Immature natural killer cell (primary cell): ENCODE results near the gene IKBKG. TPM values are rescaled to one million over a fixed set of nuclear protein-coding genes. Genes with fewer than 3 reads are reported as not detected.
A peak's percentile ranks its signal among the peaks of the same experiment; 100 is the strongest.

ENCODE experiments used
- DNase-seq, 3 donors: peaks; one replicate each; pipeline ENCODE4 v3.0.0; 2022; ENCODE audit warnings: mixed read lengths in 1 of 3
- H3K27ac Mint-ChIP-seq, 6 donors: one replicate each; pipeline ENCODE4 v1.8.0; 2020; ENCODE audit warnings: mixed read lengths in 6 of 6, mild to moderate bottlenecking in 5 of 6, inconsistent platforms in 4 of 6, moderate library complexity in 3 of 6
- H3K27me3 Mint-ChIP-seq, 3 donors: one replicate each; pipeline ENCODE4 v1.8.0; 2020 to 2021; ENCODE audit warnings: low read depth in 3 of 3, mild to moderate bottlenecking in 3 of 3, mixed read lengths in 3 of 3, moderate library complexity in 3 of 3, inconsistent platforms in 1 of 3
- H3K36me3 Mint-ChIP-seq, 3 donors: one replicate each; pipeline ENCODE4 v1.8.0; 2020; ENCODE audit warnings: mixed read lengths in 3 of 3, inconsistent platforms in 2 of 3, mild to moderate bottlenecking in 2 of 3
- H3K4me1 Mint-ChIP-seq, 2 donors: one replicate each; pipeline ENCODE4 v1.8.0; 2020; ENCODE audit warnings: inconsistent platforms in 2 of 2, mild to moderate bottlenecking in 2 of 2, mixed read lengths in 2 of 2, moderate library complexity in 1 of 2
- H3K4me3 Mint-ChIP-seq, 5 donors: one replicate each; pipeline ENCODE4 v1.8.0; 2020; ENCODE audit warnings: mild to moderate bottlenecking in 5 of 5, mixed read lengths in 5 of 5, inconsistent platforms in 3 of 5, moderate library complexity in 3 of 5
- H3K9me3 Mint-ChIP-seq, 6 donors: one replicate each; pipeline ENCODE4 v1.8.0; 2020; ENCODE audit warnings: mild to moderate bottlenecking in 6 of 6, mixed read lengths in 6 of 6, inconsistent platforms in 4 of 6, moderate library complexity in 3 of 6
- polyA plus RNA-seq, 3 donors: library from polyadenylated mRNA; unstranded; fragments of 300-500 nt; fragmentation: Illumina TruSeq; gene quantifications; one replicate each; pipeline ENCODE4 v1.2.3, GENCODE V29; 2021

The IKBKG gene
- polyA plus RNA-seq, 3 donors from 2014 or later: 41.4 to 69.4 (median 45.9) TPM

DNA sequence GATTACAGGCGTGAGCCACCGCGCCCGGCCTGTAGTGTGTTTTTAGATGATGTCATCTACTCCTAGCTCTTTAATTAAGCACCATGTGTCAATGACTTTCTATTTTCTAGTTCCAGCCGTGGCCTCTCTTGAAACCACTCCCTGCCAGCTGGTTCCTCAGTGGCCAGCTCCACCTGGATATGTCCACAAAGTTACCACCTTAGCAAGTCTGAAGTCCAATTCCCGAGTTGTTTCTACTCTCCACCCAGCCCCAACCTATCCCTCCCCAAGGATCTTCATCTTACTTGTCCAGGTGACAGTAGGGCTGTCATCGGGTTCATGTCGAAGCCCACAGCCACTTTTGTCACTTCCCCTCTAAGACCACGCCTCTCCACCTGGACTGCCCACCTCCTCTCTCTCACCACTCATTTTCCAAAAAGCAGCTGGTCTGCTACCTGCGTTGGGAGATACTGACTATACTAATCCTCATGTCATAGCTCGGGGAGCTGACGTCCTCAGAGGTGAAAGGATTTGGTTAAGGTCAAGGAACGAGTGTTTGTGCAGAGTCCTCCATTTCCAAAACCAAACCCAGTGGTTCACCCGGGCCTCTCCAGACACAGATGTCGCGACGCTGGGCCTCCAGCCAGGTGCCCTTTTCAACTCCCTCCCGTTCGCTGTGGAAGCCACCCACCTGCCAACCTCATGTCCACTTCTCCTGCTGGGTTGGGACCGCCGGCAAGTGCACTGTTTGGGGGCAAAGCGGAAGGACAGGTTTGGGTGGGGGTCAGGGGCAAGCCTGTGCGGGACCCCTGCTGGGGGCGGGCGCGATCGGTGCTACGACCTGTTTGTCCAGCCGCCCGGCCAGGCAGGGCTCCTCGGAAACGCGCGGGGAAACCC is 32.1 kb upstream of the IKBKG start:
- Mint-ChIP-seq H3K4me1 (peaks cover 28 to 32% of the 10 kb centered on the region in 2 donors), H3K27ac (peak overlapping the region; percentile 72 to 92 (median 82)), H3K27me3 (peaks cover 0 to 7% (median 4%) of the 10 kb centered on the region in 3 donors), H3K4me3 (peak overlapping the region; percentile 73 to 93 (median 82)), H3K36me3 (no peaks in the 10 kb centered on the region), H3K9me3 (peaks cover 0 to 2% (median 0%) of the 10 kb centered on the region in 6 donors)
- DNase-seq: peak; percentile 7 to 17 (median 13)

DNA sequence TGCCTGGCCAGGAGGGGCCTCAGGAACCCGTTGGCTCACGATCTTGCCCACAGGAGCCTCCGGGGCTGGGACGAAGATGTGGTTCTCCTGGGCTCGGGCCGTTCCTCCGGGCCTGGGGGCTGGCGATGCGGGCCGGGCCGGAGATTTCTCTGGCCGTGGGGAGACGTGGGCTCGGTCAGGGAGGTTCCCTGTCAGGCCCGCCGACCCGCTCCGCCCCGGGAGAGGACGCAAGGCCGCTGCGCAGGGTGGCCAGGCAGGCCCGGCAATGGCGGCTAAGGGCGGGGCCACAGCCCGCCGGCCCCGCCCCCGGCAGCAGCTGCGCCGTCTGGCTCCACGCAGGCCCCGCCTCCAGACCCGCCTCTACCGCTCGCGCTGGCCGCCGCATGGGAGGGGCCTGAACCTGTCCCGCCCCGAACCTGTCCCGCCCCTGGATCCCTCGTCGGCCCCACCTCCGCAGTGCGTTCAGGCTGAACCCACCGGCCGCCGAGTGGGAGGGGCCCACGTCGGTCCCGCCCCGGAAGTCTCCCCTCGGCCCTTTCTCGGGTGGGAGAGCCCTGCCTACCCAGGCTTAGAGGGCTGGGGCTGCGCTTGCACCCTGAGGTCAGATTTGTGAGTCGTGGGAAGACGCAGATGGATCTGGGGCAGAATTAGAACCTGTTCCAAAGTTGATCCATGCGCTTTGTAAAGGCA is 31.3 kb upstream of the IKBKG start, which contains the start of gene FAM3A:
Gene FAM3A (minus strand): TSS at position 267 of the 690 bp plus-strand sequence. CDS start 460 bp downstream, outside the sequence.
- H3K27me3 Mint-ChIP-seq: peaks cover 0 to 7% (median 4%) of the 10 kb centered on the region in 3 donors
- H3K4me1 Mint-ChIP-seq: peaks cover 23 to 31% of the 10 kb centered on the region in 2 donors
- peaks cover 0 to 2% (median 0%) of the 10 kb centered on the region in 6 donors for H3K9me3 Mint-ChIP-seq
- no peaks in the 10 kb centered on the region for H3K36me3 Mint-ChIP-seq
- peak; percentile 89 to 93 (median 91) for DNase-seq
- H3K27ac Mint-ChIP-seq: peak within 1 kb of the TSS; percentile 83 to 95 (median 94)
- peak within 1 kb of the TSS; percentile 85 to 93 (median 89) for H3K4me3 Mint-ChIP-seq

DNA sequence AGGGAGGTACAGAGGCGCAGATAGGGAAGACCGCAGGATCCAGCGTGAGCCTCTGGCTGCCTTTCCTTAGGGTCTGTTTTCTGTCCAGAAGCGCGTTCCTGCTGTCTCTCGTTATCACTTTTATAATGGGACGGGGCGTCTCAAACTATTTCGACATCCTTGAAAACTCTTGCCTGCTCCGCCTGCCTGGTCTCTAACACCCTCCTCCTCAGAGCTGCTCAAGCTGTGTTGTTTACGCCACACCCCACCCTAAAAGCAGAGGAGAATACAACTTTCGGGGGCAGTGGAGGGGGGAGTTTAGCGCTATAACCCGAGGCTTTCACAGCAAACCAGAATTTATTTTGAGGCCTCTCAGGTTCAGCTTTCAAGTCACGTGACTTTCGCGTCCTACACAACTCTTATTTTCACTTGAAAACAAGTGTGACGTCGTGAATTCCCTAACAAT is 30.7 kb upstream of the IKBKG start:
- DNase-seq: peak in 2 of 3 donors; percentile 43 to 60

DNA sequence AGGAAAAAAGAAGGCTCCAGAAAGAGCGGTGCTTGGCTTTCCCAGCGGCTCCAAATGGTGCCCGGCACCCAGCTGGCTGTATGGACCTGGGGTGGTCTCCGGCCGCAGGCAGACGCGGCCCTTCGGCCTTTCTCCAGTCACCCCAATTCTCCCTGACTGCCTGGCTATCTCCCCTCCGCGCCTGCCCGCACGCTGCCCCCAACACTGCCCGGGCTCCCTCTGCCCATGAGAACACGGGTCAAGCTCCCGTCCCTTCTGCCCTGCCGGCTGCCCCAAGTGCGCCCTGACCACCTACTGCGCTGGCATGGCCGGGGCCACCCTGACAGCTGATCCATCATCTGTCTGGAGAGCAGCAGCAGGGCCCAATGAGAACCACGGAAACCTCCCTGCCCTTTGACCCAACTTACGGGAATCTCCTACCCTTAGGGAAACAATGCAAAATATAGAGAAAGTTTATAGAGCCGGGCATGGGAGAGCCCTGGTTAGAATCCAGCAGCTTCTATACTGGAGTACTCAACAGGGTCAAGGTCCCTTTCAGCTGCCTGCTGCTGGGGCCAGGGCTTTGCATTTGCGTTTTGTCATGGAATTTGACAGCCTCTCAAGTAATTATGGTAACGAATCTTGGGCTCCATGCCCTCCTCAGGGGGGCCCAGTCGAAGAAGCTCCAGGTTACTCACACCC is 30.2 kb upstream of the IKBKG start:
- H3K27ac Mint-ChIP-seq: peak overlapping the region in 5 of 6 donors; percentile 82 to 95 (median 94)
- H3K36me3 Mint-ChIP-seq: no peaks in the 10 kb centered on the region
- H3K4me1 Mint-ChIP-seq: peaks cover 16 to 23% of the 10 kb centered on the region in 2 donors
- H3K27me3 Mint-ChIP-seq: peaks cover 0 to 7% (median 4%) of the 10 kb centered on the region in 3 donors
- no peak for DNase-seq
- peak overlapping the region in 2 of 5 donors; percentile 10 to 90 for H3K4me3 Mint-ChIP-seq
- peaks cover 0 to 2% (median 0%) of the 10 kb centered on the region in 6 donors for H3K9me3 Mint-ChIP-seq

More for the DNA sequence above, 30.7 kb upstream of the IKBKG start:
- H3K27me3 Mint-ChIP-seq: peaks cover 0 to 7% (median 4%) of the 10 kb centered on the region in 3 donors
- peaks cover 17 to 26% of the 10 kb centered on the region in 2 donors for H3K4me1 Mint-ChIP-seq
- H3K27ac Mint-ChIP-seq: peak overlapping the region; percentile 82 to 95 (median 94)
- H3K36me3 Mint-ChIP-seq: no peaks in the 10 kb centered on the region
- H3K4me3 Mint-ChIP-seq: peak overlapping the region; percentile 85 to 93 (median 89)
- H3K9me3 Mint-ChIP-seq: peaks cover 0 to 2% (median 0%) of the 10 kb centered on the region in 6 donors

DNA sequence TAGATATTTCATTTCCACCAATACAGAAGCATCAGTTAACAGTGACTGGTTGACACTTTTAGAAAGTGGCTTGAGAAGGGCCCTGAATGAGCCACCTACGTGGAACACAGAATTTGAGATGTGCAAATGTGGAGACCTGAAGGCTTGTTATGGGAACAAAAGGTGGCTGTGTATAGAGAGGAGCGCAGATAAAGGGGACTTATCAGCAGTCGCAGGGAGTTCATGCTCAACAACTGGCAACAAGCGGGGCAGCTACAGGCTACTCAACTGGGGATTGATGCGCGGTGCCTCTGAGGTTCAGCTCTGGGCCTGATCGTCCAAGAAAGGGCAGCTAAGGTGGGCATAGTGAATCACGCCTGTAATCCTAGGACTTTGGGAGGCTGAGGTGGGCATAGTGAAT is 28.0 kb upstream of the IKBKG start:
- Mint-ChIP-seq H3K9me3 (no peaks in the 10 kb centered on the region), H3K27me3 (peaks cover 0 to 7% (median 2%) of the 10 kb centered on the region in 3 donors), H3K4me3 (no peak overlapping the region), H3K27ac (no peak overlapping the region), H3K4me1 (peaks cover 16 to 17% of the 10 kb centered on the region in 2 donors), H3K36me3 (no peaks in the 10 kb centered on the region)
- DNase-seq: no peak

DNA sequence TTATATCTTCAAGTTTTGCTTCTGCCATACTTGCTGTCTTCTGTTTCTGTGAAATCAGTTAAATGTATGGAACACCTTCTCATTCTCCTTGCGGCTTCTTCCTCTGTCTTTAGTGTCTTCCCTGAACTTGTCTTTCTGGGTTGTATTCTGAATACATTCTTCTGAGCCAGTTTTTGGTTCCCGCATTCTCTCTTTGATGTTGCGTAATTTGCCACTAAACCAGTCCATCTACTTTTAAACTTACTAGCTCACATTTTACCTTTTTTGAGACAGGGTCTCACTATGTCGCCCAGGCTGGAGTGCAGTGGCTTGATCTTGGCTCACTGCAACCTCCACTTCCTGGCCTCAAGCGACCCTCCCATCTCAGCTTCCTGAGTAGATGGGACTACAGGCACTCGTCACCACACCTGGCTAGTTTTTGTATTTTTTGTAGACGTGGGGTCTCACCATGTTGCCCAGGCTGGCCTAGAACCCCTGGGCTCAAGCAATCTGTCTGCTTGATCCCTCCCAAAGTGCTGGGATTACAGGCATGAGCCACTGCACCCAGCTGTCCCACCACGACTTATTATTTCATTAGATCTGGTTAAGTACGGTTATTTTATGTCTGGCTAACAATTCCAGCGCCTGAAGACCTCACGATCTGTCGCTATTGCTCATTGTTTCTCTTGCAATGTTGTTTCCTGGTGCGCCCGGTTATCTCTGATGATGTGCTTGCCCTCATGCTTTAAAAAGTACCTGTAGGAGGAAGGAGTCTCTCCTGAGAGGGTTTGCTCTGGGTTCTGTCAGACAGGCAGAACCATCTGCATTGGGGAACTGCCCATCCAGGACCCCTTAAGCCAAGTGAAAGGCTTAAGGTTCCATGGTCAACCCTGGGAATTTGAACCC is 21.6 kb upstream of the IKBKG start:
- DNase-seq: no peak
- Mint-ChIP-seq H3K4me3 (no peak overlapping the region), H3K9me3 (no peaks in the 10 kb centered on the region), H3K27ac (peak overlapping the region in 2 of 6 donors; percentile 26 to 39), H3K4me1 (peaks cover 21 to 22% of the 10 kb centered on the region in 2 donors), H3K27me3 (peaks cover 0 to 2% (median 0%) of the 10 kb centered on the region in 3 donors), H3K36me3 (no peaks in the 10 kb centered on the region)

DNA sequence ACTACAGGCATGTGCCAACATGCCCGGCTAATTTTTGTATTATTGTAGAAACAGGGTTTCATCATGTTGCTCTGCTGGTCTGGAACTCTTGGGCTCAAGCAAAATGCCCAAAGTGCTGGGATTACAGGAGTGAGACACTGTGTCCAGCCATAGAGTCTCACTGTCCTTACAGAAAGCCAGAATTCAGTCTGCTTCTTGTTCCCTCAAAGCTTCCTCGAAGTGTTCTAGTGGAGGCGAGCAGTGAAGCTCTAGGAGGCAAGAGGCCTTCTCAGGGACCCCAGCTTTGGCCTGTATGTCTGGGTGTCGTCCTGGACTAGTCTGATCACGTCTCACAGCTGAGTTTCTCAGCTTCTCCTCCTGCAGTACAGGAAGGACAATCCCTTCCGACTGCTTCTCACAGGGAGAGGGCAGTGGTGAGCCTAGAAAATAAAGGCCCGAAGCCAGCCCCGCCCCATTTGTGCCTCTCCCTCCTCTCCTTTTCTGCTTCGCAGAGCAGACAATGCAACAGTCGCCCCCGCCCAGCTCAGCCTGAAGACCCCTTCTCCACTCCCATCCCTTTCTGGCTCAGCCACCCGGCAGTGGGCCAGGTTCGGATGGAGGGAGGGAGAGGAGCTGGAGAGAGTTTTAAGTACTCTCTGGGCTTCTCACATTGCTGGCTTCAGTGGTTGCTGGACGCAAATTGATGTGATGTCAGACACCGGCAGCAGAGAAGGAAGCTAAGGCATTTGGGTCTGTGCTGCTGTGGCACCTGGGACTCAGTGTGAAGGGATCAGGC is 20.3 kb upstream of the IKBKG start:
- Mint-ChIP-seq H3K4me1 (peaks cover 21 to 22% of the 10 kb centered on the region in 2 donors), H3K9me3 (no peaks in the 10 kb centered on the region), H3K4me3 (peak overlapping the region; percentile 24 to 63 (median 36)), H3K27me3 (peaks cover 0 to 2% (median 0%) of the 10 kb centered on the region in 3 donors), H3K27ac (peak overlapping the region; percentile 23 to 79 (median 62)), H3K36me3 (no peaks in the 10 kb centered on the region)
- peak; percentile 38 to 51 (median 45) for DNase-seq

DNA sequence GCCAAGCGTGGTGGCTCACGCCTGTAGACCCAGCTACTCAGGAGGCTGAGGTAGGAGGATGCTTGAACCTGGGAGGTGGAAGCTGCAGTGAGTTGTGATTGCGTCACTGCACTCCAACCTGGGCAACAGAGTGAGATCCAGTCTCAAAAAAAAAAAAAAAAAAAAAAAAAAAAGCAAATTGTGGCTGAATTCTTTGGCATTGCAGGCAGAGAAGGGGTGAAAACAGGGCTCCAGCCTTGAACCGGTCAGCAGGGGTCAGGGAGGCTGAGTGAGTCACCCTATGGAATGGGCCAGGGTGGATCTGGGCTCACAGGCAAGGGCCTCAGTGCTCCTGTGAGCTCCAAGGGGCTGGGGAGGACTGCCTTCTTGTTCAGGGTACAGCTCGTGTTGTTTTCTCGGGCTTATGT is 18.2 kb upstream of the IKBKG start:
- Mint-ChIP-seq H3K4me3 (no peak overlapping the region), H3K9me3 (no peaks in the 10 kb centered on the region), H3K27ac (peak overlapping the region in 2 of 6 donors; percentile 14 to 17), H3K27me3 (peaks cover 0 to 2% (median 0%) of the 10 kb centered on the region in 3 donors), H3K36me3 (peaks cover 0 to 4% (median 0%) of the 10 kb centered on the region in 3 donors), H3K4me1 (peaks cover 22 to 25% of the 10 kb centered on the region in 2 donors)
- DNase-seq: no peak

DNA sequence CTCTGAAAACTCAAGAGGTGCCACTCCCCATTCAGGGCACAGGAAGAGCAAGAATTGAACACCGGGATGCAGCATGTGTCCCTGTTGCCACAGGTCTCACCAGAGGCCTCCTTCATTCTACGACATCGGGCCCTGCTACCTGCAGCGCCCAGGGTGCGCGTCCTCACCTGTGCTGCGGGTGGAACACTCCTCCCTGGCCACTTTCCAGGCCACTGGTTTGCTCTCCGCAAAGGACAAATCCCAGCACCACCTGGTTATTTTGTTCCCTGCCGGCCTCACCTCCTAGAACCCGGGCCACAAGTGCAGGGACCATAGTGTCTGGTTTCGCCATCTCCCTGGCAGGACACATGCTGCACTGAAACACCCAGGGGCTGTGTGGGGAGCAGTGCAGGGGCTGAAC is 17.1 kb upstream of the IKBKG start:
- Mint-ChIP-seq H3K9me3 (no peaks in the 10 kb centered on the region), H3K4me3 (no peak overlapping the region), H3K27me3 (peaks cover 0 to 6% (median 3%) of the 10 kb centered on the region in 3 donors), H3K27ac (peak overlapping the region in 1 of 6 donors; percentile 16), H3K4me1 (peaks cover 30 to 31% of the 10 kb centered on the region in 2 donors), H3K36me3 (peaks cover 0 to 4% (median 3%) of the 10 kb centered on the region in 3 donors)
- DNase-seq: no peak

DNA sequence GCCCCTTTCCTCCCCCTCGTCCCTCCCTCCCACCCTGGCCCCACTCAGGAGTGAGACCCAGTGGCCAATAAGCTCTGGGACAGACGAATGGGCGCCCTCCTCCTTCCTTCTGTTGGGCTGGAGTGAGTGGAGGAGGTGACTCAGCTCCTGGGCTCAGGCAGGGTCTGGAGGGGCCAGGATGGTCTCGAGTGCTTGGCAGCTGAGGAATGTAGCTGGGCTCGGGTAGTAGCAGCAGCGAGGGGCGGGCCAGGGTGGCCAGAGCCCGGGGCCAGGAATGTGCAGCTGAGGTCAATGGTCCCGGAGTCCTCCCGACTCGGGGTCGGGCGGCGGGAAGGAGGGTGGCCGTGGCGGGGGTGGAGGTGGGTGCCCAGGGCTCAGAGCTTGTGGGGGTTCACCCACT is 15.8 kb upstream of the IKBKG start:
- Mint-ChIP-seq H3K27me3 (peaks cover 0 to 4% (median 4%) of the 10 kb centered on the region in 3 donors), H3K27ac (no peak overlapping the region), H3K4me1 (peaks cover 19 to 24% of the 10 kb centered on the region in 2 donors), H3K9me3 (no peaks in the 10 kb centered on the region), H3K36me3 (peaks cover 0 to 4% (median 3%) of the 10 kb centered on the region in 3 donors), H3K4me3 (no peak overlapping the region)
- DNase-seq: no peak

DNA sequence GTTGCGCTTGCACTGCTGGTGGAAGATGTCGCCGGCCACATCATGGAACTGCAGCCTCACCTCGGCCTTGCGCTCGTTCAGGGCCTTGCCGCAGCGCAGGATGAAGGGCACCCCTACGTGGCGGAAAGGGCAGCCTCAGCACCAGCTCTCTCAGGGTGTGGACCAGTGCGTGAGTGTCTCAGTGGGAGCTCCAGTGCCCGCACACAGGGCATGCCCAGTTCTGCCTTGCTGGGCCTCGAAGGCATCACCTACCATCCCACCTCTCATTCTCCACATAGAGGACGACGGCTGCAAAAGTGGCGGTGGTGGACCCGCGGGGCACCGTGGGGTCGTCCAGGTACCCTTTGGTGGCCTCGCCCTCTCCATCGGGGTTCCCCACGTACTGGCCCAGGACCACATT is 14.7 kb upstream of the IKBKG start:
- Mint-ChIP-seq H3K27me3 (peaks cover 0 to 11% (median 4%) of the 10 kb centered on the region in 3 donors), H3K4me1 (peaks cover 11 to 17% of the 10 kb centered on the region in 2 donors), H3K4me3 (no peak overlapping the region), H3K36me3 (peaks cover 0 to 4% (median 3%) of the 10 kb centered on the region in 3 donors), H3K9me3 (no peaks in the 10 kb centered on the region), H3K27ac (no peak overlapping the region)
- no peak for DNase-seq
